Body of pancreas (tissue), 4 donors: ENCODE results near the gene CROCC.
"Not testable (repeated sequence)": the region's sequence is repeated elsewhere in the genome, so short reads cannot be mapped to it uniquely, and the experiment has no call there.

ENCODE experiments used
- POLR2A ChIP-seq, 3 donors: fragments of 450-650 bp; IDR thresholded peaks; one replicate each; pipeline ENCODE4 v1.6.1; 2016; ENCODE audit warnings: antibody characterized with exemption in 3 of 3, mild to moderate bottlenecking in 2 of 3
- TF ChIP-seq, protein P1 (sequence below), 7 experiments: fragments of 450-650 bp in 4 of 7; fragments of 200-600 bp in 3 of 7; sonication (generic) in 3 of 7; IDR thresholded peaks; one replicate each; pipeline ENCODE4 v1.5.1; 2016 to 2019; ENCODE audit warnings: antibody characterized with exemption in 7 of 7

DNA sequence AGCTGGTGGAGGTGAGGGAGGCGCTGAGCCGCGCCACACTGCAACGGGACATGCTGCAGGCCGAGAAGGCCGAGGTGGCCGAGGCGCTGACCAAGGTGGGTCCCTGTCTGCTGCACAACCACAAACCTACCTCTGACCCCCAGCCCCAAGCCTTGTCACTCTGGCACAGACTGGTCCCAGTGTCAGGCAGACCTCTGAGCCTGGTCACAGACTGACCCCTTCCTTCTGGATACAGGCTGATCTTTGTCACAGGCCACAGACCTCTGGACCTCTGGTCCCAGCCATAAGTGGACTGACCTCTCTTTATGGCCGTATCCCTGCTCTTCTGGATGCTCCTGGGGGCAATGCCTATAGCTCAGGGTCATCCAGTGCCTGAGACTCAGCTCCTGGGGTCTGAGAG is 23.8 kb downstream of the CROCC start:
- TF ChIP-seq, protein P1, sequence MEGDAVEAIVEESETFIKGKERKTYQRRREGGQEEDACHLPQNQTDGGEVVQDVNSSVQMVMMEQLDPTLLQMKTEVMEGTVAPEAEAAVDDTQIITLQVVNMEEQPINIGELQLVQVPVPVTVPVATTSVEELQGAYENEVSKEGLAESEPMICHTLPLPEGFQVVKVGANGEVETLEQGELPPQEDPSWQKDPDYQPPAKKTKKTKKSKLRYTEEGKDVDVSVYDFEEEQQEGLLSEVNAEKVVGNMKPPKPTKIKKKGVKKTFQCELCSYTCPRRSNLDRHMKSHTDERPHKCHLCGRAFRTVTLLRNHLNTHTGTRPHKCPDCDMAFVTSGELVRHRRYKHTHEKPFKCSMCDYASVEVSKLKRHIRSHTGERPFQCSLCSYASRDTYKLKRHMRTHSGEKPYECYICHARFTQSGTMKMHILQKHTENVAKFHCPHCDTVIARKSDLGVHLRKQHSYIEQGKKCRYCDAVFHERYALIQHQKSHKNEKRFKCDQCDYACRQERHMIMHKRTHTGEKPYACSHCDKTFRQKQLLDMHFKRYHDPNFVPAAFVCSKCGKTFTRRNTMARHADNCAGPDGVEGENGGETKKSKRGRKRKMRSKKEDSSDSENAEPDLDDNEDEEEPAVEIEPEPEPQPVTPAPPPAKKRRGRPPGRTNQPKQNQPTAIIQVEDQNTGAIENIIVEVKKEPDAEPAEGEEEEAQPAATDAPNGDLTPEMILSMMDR (IDR thresholded peaks at IDR 0.05) = not testable (repeated sequence)
- not testable (repeated sequence) for TF ChIP-seq POLR2A (IDR thresholded peaks at IDR 0.05)
